ENCODE results near the gene ATP8B3. TPM values are rescaled to one million over a fixed set of nuclear protein-coding genes. Genes with fewer than 3 reads are reported as not detected.

The ATP8B3 gene
- total and polyA plus RNA-seq, 2 experiments from 2014 or later, result 2.1 to 6.0 TPM

GRCh38 chr19:1830978-1831377, 18.9 kb upstream of the ATP8B3 start:
- H3K27me3 Mint-ChIP-seq (ENCODE audit: insufficient read depth, low read depth, poor library complexity), result peaks cover 10% of the 10 kb centered on the region
- Histone ChIP-seq H3F3A (replicated peaks; ENCODE audit: low read depth) (0 out of 2 replicates have a peak, but pooled peaks cover under 1% of the 10 kb centered on the region), H3K4me2 (no peak overlapping the region), H3K4me1 (ENCODE audit: insufficient read depth) (no peaks in the 10 kb centered on the region), H2AFZ (no peak overlapping the region), H3K79me2 (replicated peaks; ENCODE audit: insufficient read depth) (peaks cover 34% of the 10 kb centered on the region), H4K20me1 (replicated peaks; ENCODE audit: insufficient read depth) (peaks cover 12% of the 10 kb centered on the region), H3K27ac (ENCODE audit: low read depth) (no peak overlapping the region), H3K27me3 (ENCODE audit: insufficient read depth) (no peaks in the 10 kb centered on the region), H3K36me3 (ENCODE audit: insufficient read depth) (no peaks in the 10 kb centered on the region), H3K4me3 (no peak overlapping the region), H3K9me2 (ENCODE audit: insufficient read depth) (no peaks in the 10 kb centered on the region)
- H3K9me3 Mint-ChIP-seq, result no peaks in the 10 kb centered on the region
- peaks cover 4% of the 10 kb centered on the region; the same call in 2 of the 3 replicates for H3K36me3 Mint-ChIP-seq (ENCODE audit: low read depth)
- peaks cover 3% of the 10 kb centered on the region; the same call in 2 of the 3 replicates for H3K4me1 Mint-ChIP-seq
- no peak for TF ChIP-seq ZNF331 (CRISPR knock-in tag; IDR thresholded peaks at IDR 0.05; ENCODE audit: low read depth)
- TF ChIP-seq JUNB (IDR thresholded peaks at IDR 0.05; ENCODE audit: unreplicated experiment), result no peak
- DNase-seq (ENCODE audit: low spot score) (no peak), ATAC-seq (no peak)
- no peak overlapping the region for H3K27ac Mint-ChIP-seq
- H3K4me3 Mint-ChIP-seq, result no peak overlapping the region

GRCh38 chr19:1830568-1830967, 18.5 kb upstream of the ATP8B3 start:
- H3K4me3 ChIP-seq, result no peak overlapping the region
- no peak overlapping the region for H2AFZ ChIP-seq
- H3K27me3 ChIP-seq (ENCODE audit: insufficient read depth), result no peaks in the 10 kb centered on the region
- H3K79me2 ChIP-seq (replicated peaks; ENCODE audit: insufficient read depth), result peaks cover 31% of the 10 kb centered on the region
- no peak overlapping the region for H3K27ac ChIP-seq (ENCODE audit: low read depth)
- no peak overlapping the region for H3K27ac Mint-ChIP-seq
- ATAC-seq (no peak), DNase-seq (ENCODE audit: low spot score) (no peak)
- H3K4me1 ChIP-seq (ENCODE audit: insufficient read depth), result no peaks in the 10 kb centered on the region
- no peak overlapping the region for H3K4me2 ChIP-seq
- H3K9me2 ChIP-seq (ENCODE audit: insufficient read depth), result no peaks in the 10 kb centered on the region
- 0 out of 2 replicates have a peak, but pooled peaks cover 4% of the 10 kb centered on the region for H3F3A ChIP-seq (replicated peaks; ENCODE audit: low read depth)
- H3K27me3 Mint-ChIP-seq (ENCODE audit: insufficient read depth, low read depth, poor library complexity), result peaks cover 10% of the 10 kb centered on the region
- no peaks in the 10 kb centered on the region for H3K9me3 Mint-ChIP-seq
- H3K4me3 Mint-ChIP-seq, result no peak overlapping the region
- peaks cover 6% of the 10 kb centered on the region; the same call in 2 of the 3 replicates for H3K4me1 Mint-ChIP-seq
- peaks cover 8% of the 10 kb centered on the region; the same call in 2 of the 3 replicates for H3K36me3 Mint-ChIP-seq (ENCODE audit: low read depth)
- H4K20me1 ChIP-seq (replicated peaks; ENCODE audit: insufficient read depth), result peaks cover 12% of the 10 kb centered on the region
- no peaks in the 10 kb centered on the region for H3K36me3 ChIP-seq (ENCODE audit: insufficient read depth)
- TF ChIP-seq CREB1 (CRISPR knock-in tag; IDR thresholded peaks at IDR 0.05; ENCODE audit: low read depth), result no peak
- TF ChIP-seq, protein P1, sequence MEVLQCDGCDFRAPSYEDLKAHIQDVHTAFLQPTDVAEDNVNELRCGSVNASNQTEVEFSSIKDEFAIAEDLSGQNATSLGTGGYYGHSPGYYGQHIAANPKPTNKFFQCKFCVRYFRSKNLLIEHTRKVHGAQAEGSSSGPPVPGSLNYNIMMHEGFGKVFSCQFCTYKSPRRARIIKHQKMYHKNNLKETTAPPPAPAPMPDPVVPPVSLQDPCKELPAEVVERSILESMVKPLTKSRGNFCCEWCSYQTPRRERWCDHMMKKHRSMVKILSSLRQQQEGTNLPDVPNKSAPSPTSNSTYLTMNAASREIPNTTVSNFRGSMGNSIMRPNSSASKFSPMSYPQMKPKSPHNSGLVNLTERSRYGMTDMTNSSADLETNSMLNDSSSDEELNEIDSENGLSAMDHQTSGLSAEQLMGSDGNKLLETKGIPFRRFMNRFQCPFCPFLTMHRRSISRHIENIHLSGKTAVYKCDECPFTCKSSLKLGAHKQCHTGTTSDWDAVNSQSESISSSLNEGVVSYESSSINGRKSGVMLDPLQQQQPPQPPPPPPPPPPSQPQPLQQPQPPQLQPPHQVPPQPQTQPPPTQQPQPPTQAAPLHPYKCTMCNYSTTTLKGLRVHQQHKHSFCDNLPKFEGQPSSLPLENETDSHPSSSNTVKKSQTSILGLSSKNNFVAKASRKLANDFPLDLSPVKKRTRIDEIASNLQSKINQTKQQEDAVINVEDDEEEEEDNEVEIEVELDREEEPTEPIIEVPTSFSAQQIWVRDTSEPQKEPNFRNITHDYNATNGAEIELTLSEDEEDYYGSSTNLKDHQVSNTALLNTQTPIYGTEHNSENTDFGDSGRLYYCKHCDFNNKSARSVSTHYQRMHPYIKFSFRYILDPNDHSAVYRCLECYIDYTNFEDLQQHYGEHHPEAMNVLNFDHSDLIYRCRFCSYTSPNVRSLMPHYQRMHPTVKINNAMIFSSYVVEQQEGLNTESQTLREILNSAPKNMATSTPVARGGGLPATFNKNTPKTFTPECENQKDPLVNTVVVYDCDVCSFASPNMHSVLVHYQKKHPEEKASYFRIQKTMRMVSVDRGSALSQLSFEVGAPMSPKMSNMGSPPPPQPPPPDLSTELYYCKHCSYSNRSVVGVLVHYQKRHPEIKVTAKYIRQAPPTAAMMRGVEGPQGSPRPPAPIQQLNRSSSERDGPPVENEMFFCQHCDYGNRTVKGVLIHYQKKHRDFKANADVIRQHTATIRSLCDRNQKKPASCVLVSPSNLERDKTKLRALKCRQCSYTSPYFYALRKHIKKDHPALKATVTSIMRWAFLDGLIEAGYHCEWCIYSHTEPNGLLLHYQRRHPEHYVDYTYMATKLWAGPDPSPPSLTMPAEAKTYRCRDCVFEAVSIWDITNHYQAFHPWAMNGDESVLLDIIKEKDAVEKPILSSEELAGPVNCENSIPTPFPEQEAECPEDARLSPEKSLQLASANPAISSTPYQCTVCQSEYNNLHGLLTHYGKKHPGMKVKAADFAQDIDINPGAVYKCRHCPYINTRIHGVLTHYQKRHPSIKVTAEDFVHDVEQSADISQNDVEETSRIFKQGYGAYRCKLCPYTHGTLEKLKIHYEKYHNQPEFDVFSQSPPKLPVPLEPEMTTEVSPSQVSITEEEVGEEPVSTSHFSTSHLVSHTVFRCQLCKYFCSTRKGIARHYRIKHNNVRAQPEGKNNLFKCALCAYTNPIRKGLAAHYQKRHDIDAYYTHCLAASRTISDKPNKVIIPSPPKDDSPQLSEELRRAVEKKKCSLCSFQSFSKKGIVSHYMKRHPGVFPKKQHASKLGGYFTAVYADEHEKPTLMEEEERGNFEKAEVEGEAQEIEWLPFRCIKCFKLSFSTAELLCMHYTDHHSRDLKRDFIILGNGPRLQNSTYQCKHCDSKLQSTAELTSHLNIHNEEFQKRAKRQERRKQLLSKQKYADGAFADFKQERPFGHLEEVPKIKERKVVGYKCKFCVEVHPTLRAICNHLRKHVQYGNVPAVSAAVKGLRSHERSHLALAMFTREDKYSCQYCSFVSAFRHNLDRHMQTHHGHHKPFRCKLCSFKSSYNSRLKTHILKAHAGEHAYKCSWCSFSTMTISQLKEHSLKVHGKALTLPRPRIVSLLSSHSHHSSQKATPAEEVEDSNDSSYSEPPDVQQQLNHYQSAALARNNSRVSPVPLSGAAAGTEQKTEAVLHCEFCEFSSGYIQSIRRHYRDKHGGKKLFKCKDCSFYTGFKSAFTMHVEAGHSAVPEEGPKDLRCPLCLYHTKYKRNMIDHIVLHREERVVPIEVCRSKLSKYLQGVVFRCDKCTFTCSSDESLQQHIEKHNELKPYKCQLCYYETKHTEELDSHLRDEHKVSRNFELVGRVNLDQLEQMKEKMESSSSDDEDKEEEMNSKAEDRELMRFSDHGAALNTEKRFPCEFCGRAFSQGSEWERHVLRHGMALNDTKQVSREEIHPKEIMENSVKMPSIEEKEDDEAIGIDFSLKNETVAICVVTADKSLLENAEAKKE (CRISPR knock-in tag; IDR thresholded peaks at IDR 0.05), result no peak
- no peak for TF ChIP-seq POLR2AphosphoS5 (IDR thresholded peaks at IDR 0.05; ENCODE audit: low read depth)
- TF ChIP-seq ZNF331 (CRISPR knock-in tag; IDR thresholded peaks at IDR 0.05; ENCODE audit: low read depth), result no peak
- no peak for TF ChIP-seq EZH2 (IDR thresholded peaks at IDR 0.05; ENCODE audit: low read depth, unreplicated experiment)
- TF ChIP-seq ETS1 (IDR thresholded peaks at IDR 0.05), result no peak
- no peak for TF ChIP-seq STAT1 (IDR thresholded peaks at IDR 0.05; ENCODE audit: unreplicated experiment)
- TF ChIP-seq ZNF114 (CRISPR knock-in tag; IDR thresholded peaks at IDR 0.05), result no peak
- no peak for TF ChIP-seq EZH2phosphoT487 (IDR thresholded peaks at IDR 0.05; ENCODE audit: unreplicated experiment)
- no peak for TF ChIP-seq JUNB (IDR thresholded peaks at IDR 0.05; ENCODE audit: unreplicated experiment)
- TF ChIP-seq, protein P2, sequence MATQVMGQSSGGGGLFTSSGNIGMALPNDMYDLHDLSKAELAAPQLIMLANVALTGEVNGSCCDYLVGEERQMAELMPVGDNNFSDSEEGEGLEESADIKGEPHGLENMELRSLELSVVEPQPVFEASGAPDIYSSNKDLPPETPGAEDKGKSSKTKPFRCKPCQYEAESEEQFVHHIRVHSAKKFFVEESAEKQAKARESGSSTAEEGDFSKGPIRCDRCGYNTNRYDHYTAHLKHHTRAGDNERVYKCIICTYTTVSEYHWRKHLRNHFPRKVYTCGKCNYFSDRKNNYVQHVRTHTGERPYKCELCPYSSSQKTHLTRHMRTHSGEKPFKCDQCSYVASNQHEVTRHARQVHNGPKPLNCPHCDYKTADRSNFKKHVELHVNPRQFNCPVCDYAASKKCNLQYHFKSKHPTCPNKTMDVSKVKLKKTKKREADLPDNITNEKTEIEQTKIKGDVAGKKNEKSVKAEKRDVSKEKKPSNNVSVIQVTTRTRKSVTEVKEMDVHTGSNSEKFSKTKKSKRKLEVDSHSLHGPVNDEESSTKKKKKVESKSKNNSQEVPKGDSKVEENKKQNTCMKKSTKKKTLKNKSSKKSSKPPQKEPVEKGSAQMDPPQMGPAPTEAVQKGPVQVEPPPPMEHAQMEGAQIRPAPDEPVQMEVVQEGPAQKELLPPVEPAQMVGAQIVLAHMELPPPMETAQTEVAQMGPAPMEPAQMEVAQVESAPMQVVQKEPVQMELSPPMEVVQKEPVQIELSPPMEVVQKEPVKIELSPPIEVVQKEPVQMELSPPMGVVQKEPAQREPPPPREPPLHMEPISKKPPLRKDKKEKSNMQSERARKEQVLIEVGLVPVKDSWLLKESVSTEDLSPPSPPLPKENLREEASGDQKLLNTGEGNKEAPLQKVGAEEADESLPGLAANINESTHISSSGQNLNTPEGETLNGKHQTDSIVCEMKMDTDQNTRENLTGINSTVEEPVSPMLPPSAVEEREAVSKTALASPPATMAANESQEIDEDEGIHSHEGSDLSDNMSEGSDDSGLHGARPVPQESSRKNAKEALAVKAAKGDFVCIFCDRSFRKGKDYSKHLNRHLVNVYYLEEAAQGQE (IDR thresholded peaks at IDR 0.05; ENCODE audit: unreplicated experiment), result no peak
- TF ChIP-seq NANOG (IDR thresholded peaks at IDR 0.05; ENCODE audit: borderline replicate concordance), result no peak

Measured in GM23338 (cell line).